ENCODE data around the gene PROB1. TPM values are rescaled to one million over a fixed set of nuclear protein-coding genes. Genes with fewer than 3 reads are reported as not detected.

Gene PROB1
- total and polyA plus RNA-seq, 11 donors = 18.9 to 63.4 (median 35.8) TPM

DNA sequence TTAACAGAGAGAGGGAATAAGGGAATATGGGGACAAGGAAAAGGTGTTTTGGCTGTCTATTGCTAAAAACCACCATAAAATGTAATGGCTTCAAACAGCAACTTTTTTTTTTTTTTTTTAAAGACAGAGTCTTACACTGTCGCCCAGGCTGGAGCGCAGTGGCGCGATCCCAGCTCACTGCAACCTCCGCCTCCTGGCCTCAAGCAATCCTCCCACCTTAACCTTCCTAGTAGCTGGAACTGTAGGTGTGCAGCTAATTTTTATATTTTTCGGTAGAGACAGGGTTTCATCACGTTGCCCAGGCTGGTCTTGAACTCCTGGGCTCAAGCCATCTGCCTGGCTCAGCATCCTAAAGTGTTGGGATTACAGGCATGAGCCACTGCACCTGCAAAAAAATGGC is 13.3 kb upstream of the PROB1 start:
- peaks cover 0 to 24% (median 12%) of the 10 kb centered on the region in 12 donors for H3K4me1 ChIP-seq
- no peaks in the 10 kb centered on the region for H3K9me3 ChIP-seq
- H3K27me3 ChIP-seq = no peaks in the 10 kb centered on the region
- no peak overlapping the region for H3K4me3 ChIP-seq
- intact Hi-C loops (cut with DNase I) = no loop called here
- DNase-seq (no peak), ATAC-seq (no peak)
- H3K27ac ChIP-seq = no peak overlapping the region
- peaks cover 0 to 27% (median 13%) of the 10 kb centered on the region in 9 donors for H3K36me3 ChIP-seq
- no peak for TF ChIP-seq POLR2A (IDR thresholded peaks at IDR 0.05)
- TF ChIP-seq, protein P1, sequence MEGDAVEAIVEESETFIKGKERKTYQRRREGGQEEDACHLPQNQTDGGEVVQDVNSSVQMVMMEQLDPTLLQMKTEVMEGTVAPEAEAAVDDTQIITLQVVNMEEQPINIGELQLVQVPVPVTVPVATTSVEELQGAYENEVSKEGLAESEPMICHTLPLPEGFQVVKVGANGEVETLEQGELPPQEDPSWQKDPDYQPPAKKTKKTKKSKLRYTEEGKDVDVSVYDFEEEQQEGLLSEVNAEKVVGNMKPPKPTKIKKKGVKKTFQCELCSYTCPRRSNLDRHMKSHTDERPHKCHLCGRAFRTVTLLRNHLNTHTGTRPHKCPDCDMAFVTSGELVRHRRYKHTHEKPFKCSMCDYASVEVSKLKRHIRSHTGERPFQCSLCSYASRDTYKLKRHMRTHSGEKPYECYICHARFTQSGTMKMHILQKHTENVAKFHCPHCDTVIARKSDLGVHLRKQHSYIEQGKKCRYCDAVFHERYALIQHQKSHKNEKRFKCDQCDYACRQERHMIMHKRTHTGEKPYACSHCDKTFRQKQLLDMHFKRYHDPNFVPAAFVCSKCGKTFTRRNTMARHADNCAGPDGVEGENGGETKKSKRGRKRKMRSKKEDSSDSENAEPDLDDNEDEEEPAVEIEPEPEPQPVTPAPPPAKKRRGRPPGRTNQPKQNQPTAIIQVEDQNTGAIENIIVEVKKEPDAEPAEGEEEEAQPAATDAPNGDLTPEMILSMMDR (IDR thresholded peaks at IDR 0.05) = no peak
- WGBS, 4 donors = 93 to 96% (median 94%) methylated on average over 7 of the region's 7 CpGs

DNA sequence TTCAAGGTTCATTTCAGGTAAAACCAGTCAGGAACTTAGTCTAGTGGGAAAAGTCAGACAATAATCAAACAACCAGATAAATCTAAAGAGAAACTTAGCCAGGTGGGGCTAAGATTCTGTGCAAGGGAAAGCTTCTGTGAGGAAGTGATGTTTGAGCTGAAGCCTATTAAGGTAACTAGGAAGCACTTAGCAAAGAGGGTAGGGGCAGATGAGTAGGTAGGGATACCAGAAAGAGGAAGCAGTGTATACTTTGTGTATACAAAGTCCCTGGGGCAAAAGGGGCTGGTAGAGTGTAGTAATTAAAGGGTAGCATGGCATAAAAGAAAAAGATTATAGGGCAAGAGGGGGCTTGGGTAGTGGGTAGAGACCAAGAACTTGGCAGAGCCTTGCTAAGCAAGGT is 12.6 kb upstream of the PROB1 start:
- DNase-seq = no peak
- H3K4me1 ChIP-seq = peaks cover 0 to 29% (median 17%) of the 10 kb centered on the region in 12 donors
- no peaks in the 10 kb centered on the region for H3K9me3 ChIP-seq
- H3K27ac ChIP-seq = no peak overlapping the region
- TF ChIP-seq, protein P1 (IDR thresholded peaks at IDR 0.05) = no peak
- TF ChIP-seq POLR2A (IDR thresholded peaks at IDR 0.05) = no peak
- no peak for ATAC-seq
- no peaks in the 10 kb centered on the region for H3K27me3 ChIP-seq
- no peak overlapping the region for H3K4me3 ChIP-seq
- peaks cover 0 to 20% (median 6%) of the 10 kb centered on the region in 9 donors for H3K36me3 ChIP-seq
- intact Hi-C loops (cut with DNase I) = no loop called here

DNA sequence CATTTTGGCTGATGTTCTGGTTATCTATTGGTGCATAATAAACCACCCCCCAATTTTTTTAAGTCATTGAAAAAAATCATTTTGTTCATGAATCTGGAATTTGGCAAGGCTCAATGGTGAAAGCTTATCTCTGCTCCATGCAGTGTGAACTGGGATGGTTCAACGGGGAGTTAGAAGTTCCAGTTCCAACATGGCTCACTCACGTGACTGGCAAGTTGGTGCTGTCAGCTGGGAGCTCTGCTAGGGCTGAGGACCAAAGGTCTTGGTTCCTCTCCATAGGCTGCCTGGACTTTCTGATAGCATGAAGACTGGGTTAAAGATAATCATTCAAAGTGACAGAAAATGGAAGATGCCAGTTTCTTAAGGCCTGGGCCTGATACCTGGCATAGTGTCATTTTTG is 12.1 kb upstream of the PROB1 start:
- no peak for DNase-seq
- Histone ChIP-seq H3K9me3 (no peaks in the 10 kb centered on the region), H3K4me3 (no peak overlapping the region), H3K36me3 (peaks cover 0 to 15% (median 2%) of the 10 kb centered on the region in 9 donors), H3K27ac (no peak overlapping the region), H3K27me3 (no peaks in the 10 kb centered on the region), H3K4me1 (peaks cover 0 to 33% (median 17%) of the 10 kb centered on the region in 12 donors)
- TF ChIP-seq POLR2A (IDR thresholded peaks at IDR 0.05) = no peak
- TF ChIP-seq, protein P1 (IDR thresholded peaks at IDR 0.05) = no peak
- ATAC-seq = no peak
- 50 to 55% (median 52%) methylated on average over 2 of the region's 2 CpGs for WGBS, 4 donors
- intact Hi-C loops (cut with DNase I) = no loop called here

DNA sequence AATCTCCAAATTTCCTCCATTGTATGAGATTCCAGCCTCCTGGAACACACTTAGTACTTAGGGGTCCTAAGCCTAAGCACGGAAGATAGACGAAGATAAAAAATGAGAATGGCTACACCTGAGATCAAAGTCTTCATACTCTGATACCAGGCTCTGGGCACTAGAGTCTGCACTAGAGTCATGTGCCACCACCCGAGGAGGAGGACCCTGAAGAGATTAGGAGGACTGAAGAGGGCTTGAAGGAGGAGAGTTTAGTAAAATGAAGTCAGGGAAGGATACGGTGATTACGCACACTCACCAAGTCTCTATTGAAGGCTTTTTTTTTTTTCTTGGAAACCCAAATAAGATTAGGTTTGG is 9.6 kb upstream of the PROB1 start:
- TF ChIP-seq POLR2A (IDR thresholded peaks at IDR 0.05) = no peak
- TF ChIP-seq, protein P1 (IDR thresholded peaks at IDR 0.05) = no peak
- Histone ChIP-seq H3K27me3 (no peaks in the 10 kb centered on the region), H3K9me3 (no peaks in the 10 kb centered on the region), H3K36me3 (peaks cover 0 to 10% (median 0%) of the 10 kb centered on the region in 9 donors), H3K4me3 (peak overlapping the region in 10 of 12 donors; percentile 9 to 66 (median 58)), H3K4me1 (peaks cover 0 to 28% (median 15%) of the 10 kb centered on the region in 12 donors), H3K27ac (peak overlapping the region; percentile 81 to 96 (median 89))
- DNase-seq (no peak), ATAC-seq (no peak)
- intact Hi-C loops (cut with DNase I) = loop anchor here in 1 of 10 donors (5.0 kb wide), 1 partner anchor 62 kb away; the partner anchor contains the start of gene PAIP2
- 53 to 61% (median 58%) methylated on average over 5 of the region's 5 CpGs for WGBS, 4 donors
